OCI-LY1 (cell line): ENCODE measurements around the gene CNTNAP5.

ENCODE experiments used
- H2AFZ ChIP-seq: fragments of 200-600 bp; sonication (generic), shearing (Covaris generic); 2 replicates; pipeline ENCODE4 v1.6.0; 2014; ENCODE audit warnings: antibody characterized with exemption, mild to moderate bottlenecking, low read length
- H3F3A ChIP-seq: fragments of 200-600 bp; sonication (generic), shearing (Covaris generic); 2 replicates; pipeline ENCODE4 v1.6.0; 2014; ENCODE audit warnings: mild to moderate bottlenecking, antibody characterized with exemption, low read length, moderate library complexity; ENCODE audit not compliant: insufficient read depth
- H3K27ac ChIP-seq: fragments of 200-600 bp; sonication (generic); 2 replicates; pipeline ENCODE4 v1.5.1; 2014; ENCODE audit warnings: low read length, mixed run types, mild to moderate bottlenecking, low read depth; ENCODE audit not compliant: poor library complexity, severe bottlenecking
- H3K27me3 ChIP-seq: fragments of 200-600 bp; sonication (generic); 2 replicates; pipeline ENCODE4 v1.6.0; 2014; ENCODE audit warnings: antibody characterized with exemption, mild to moderate bottlenecking, low read length, moderate library complexity; ENCODE audit not compliant: insufficient read depth
- H3K36me3 ChIP-seq: fragments of 200-600 bp; sonication (generic); 2 replicates; pipeline ENCODE4 v1.6.1; 2014; ENCODE audit warnings: mild to moderate bottlenecking, antibody characterized with exemption, low read length, moderate library complexity, mixed read lengths; ENCODE audit not compliant: insufficient read depth
- H3K4me1 ChIP-seq: fragments of 200-600 bp; sonication (generic); 2 replicates; pipeline ENCODE4 v1.5.1; 2014; ENCODE audit warnings: mild to moderate bottlenecking, low read length, moderate library complexity; ENCODE audit not compliant: insufficient read depth, severe bottlenecking
- H3K4me2 ChIP-seq: fragments of 200-600 bp; sonication (generic), shearing (Covaris generic); 2 replicates; pipeline ENCODE4 v1.6.1; 2014; ENCODE audit warnings: low read length
- H3K4me3 ChIP-seq: fragments of 200-600 bp; sonication (generic); 2 replicates; pipeline ENCODE4 v1.5.1; 2014; ENCODE audit warnings: low read length, low read depth, mild to moderate bottlenecking, mixed read lengths; ENCODE audit not compliant: poor library complexity, severe bottlenecking
- H3K79me2 ChIP-seq: fragments of 200-600 bp; shearing (Covaris generic); 2 replicates; pipeline ENCODE4 v1.6.1; 2016; ENCODE audit warnings: mixed run types, low read length, mixed read lengths; ENCODE audit not compliant: insufficient read depth
- H3K9ac ChIP-seq: fragments of 200-600 bp; sonication (generic), shearing (Covaris generic); 2 replicates; pipeline ENCODE4 v1.6.1; 2014; ENCODE audit warnings: mild to moderate bottlenecking, low read length, mixed read lengths
- H3K9me2 ChIP-seq: fragments of 200-600 bp; sonication (generic), shearing (Covaris generic); 2 replicates; pipeline ENCODE4 v1.6.1; 2014; ENCODE audit warnings: low read depth, mild to moderate bottlenecking, low read length, mixed read lengths
- H3K9me3 ChIP-seq: fragments of 200-600 bp; shearing (Covaris generic); 2 replicates; pipeline ENCODE4 v1.6.1; 2014; ENCODE audit warnings: low read length, mixed read lengths
- H4K20me1 ChIP-seq: fragments of 200-600 bp; sonication (generic), shearing (Covaris generic); 2 replicates; pipeline ENCODE4 v1.6.0; 2016; ENCODE audit warnings: mild to moderate bottlenecking, low read length; ENCODE audit not compliant: insufficient read depth
- EZH2 ChIP-seq: fragments of 200-600 bp; sonication (generic), shearing (Covaris generic); IDR thresholded peaks from 2 replicates; pipeline ENCODE4 v1.8.0; 2017; ENCODE audit warnings: borderline replicate concordance, mixed run types, mild to moderate bottlenecking, antibody characterized with exemption, low read length, moderate library complexity, mixed read lengths
- TF ChIP-seq, protein P1 (sequence below): fragments of 200-600 bp; sonication (generic), shearing (Covaris generic); IDR thresholded peaks from 2 replicates; pipeline ENCODE4 v1.5.1; 2017; ENCODE audit warnings: mild to moderate bottlenecking, antibody characterized with exemption, low read length, moderate library complexity, mixed read lengths

CNTNAP5 gene

GRCh38 chr2:124913868-124914267 is 888.8 kb downstream of the CNTNAP5 start:
- TF ChIP-seq, protein P1, sequence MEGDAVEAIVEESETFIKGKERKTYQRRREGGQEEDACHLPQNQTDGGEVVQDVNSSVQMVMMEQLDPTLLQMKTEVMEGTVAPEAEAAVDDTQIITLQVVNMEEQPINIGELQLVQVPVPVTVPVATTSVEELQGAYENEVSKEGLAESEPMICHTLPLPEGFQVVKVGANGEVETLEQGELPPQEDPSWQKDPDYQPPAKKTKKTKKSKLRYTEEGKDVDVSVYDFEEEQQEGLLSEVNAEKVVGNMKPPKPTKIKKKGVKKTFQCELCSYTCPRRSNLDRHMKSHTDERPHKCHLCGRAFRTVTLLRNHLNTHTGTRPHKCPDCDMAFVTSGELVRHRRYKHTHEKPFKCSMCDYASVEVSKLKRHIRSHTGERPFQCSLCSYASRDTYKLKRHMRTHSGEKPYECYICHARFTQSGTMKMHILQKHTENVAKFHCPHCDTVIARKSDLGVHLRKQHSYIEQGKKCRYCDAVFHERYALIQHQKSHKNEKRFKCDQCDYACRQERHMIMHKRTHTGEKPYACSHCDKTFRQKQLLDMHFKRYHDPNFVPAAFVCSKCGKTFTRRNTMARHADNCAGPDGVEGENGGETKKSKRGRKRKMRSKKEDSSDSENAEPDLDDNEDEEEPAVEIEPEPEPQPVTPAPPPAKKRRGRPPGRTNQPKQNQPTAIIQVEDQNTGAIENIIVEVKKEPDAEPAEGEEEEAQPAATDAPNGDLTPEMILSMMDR, result no peak
- Histone ChIP-seq H3K79me2 (no peaks in the 10 kb centered on the region), H3K9me2 (no peaks in the 10 kb centered on the region), H3K4me1 (no peaks in the 10 kb centered on the region), H3K9ac (no peak overlapping the region), H3K9me3 (no peaks in the 10 kb centered on the region), H3K4me3 (no peak overlapping the region), H4K20me1 (no peaks in the 10 kb centered on the region), H3F3A (no peaks in the 10 kb centered on the region), H3K27me3 (no peaks in the 10 kb centered on the region), H3K27ac (no peak overlapping the region), H3K36me3 (no peaks in the 10 kb centered on the region), H2AFZ (no peak overlapping the region), H3K4me2 (no peak overlapping the region)

DNA sequence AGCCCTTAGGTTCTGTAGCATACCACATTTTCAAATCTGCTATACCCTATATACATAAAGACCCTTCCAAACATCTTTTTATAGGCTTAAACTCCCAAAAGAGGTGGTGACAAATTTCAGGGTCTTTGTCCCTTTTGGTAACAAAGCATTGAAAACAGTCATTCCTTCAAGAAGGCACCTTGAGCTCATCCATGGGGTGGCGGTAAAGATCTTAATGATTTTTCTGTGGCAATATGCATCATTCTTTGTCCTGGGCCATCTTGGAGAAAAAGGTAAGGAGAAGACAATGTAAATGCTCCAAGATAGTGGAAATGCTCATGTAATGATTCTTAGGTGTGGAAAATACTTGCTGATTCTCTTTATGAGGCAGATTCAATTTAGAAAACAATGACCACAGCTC is 890.5 kb downstream of the CNTNAP5 start:
- H2AFZ ChIP-seq, result no peak overlapping the region
- no peaks in the 10 kb centered on the region for H3K36me3 ChIP-seq
- no peaks in the 10 kb centered on the region for H3K4me1 ChIP-seq
- H4K20me1 ChIP-seq, result no peaks in the 10 kb centered on the region
- H3K4me2 ChIP-seq, result no peak overlapping the region
- H3K9me3 ChIP-seq, result no peaks in the 10 kb centered on the region
- no peaks in the 10 kb centered on the region for H3F3A ChIP-seq
- H3K27me3 ChIP-seq, result no peaks in the 10 kb centered on the region
- no peak for TF ChIP-seq EZH2
- TF ChIP-seq, protein P1, result no peak
- H3K9ac ChIP-seq, result no peak overlapping the region
- no peak overlapping the region for H3K27ac ChIP-seq
- H3K79me2 ChIP-seq, result no peaks in the 10 kb centered on the region
- H3K4me3 ChIP-seq, result no peak overlapping the region
- H3K9me2 ChIP-seq, result no peaks in the 10 kb centered on the region

DNA sequence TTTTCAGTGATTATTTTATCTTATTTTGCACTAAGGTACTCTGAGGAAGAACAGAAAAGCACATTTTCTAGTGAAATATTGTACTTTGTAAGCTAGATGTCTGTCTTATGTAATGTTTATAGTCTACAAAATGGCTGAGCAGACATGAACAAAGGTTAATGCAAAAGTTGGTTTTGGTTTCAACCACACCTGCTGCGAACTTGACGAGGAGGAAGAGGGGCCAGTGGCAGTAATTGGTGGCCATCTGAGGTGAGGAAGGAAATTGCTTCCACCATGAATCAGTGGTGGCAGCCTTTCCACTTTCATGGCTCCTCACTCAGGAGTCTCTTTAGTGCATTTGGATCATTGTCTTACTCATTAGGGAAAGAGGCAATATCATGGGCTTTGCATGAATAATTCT is 894.2 kb downstream of the CNTNAP5 start:
- Histone ChIP-seq H4K20me1 (no peaks in the 10 kb centered on the region), H3K36me3 (no peaks in the 10 kb centered on the region), H3K4me2 (no peak overlapping the region), H3K9me3 (no peaks in the 10 kb centered on the region), H3K27ac (no peak overlapping the region), H3K4me3 (no peak overlapping the region), H3K9ac (no peak overlapping the region), H3K79me2 (no peaks in the 10 kb centered on the region), H3K9me2 (no peaks in the 10 kb centered on the region), H3K27me3 (no peaks in the 10 kb centered on the region), H3K4me1 (no peaks in the 10 kb centered on the region), H3F3A (no peaks in the 10 kb centered on the region), H2AFZ (no peak overlapping the region)
- no peak for TF ChIP-seq EZH2
- TF ChIP-seq, protein P1, result no peak
